Nephron progenitor cell (in vitro differentiated cells): Measurements from ENCODE around the gene EIF4EBP2.

Experiments used
- DNase-seq: peaks from one replicate; pipeline ENCODE4 v3.0.0; 2021
- H3K27ac Mint-ChIP-seq: 2 replicates; pipeline ENCODE4 v1.8.0; 2021; ENCODE audit warnings: mild to moderate bottlenecking, moderate library complexity, mixed read lengths
- H3K27me3 Mint-ChIP-seq: 2 replicates; pipeline ENCODE4 v1.8.0; 2021; ENCODE audit warnings: mild to moderate bottlenecking, low read depth, mixed read lengths; ENCODE audit not compliant: poor library complexity
- H3K36me3 Mint-ChIP-seq: 2 replicates; pipeline ENCODE4 v1.8.0; 2021; ENCODE audit warnings: low read depth, mixed read lengths
- H3K4me1 Mint-ChIP-seq: 2 replicates; pipeline ENCODE4 v1.8.0; 2021; ENCODE audit warnings: mixed read lengths
- H3K4me3 Mint-ChIP-seq: 2 replicates; pipeline ENCODE4 v1.8.0; 2021; ENCODE audit warnings: mild to moderate bottlenecking, moderate library complexity, mixed read lengths
- H3K9me3 Mint-ChIP-seq: 2 replicates; pipeline ENCODE4 v1.8.0; 2021; ENCODE audit warnings: mild to moderate bottlenecking, moderate library complexity, mixed read lengths
- TF ChIP-seq, protein P1 (sequence below): fragments of 200-600 bp; sonication (generic); IDR thresholded peaks from 2 replicates; pipeline ENCODE4 v1.5.0; 2021; ENCODE audit warnings: antibody characterized with exemption

The EIF4EBP2 gene

DNA sequence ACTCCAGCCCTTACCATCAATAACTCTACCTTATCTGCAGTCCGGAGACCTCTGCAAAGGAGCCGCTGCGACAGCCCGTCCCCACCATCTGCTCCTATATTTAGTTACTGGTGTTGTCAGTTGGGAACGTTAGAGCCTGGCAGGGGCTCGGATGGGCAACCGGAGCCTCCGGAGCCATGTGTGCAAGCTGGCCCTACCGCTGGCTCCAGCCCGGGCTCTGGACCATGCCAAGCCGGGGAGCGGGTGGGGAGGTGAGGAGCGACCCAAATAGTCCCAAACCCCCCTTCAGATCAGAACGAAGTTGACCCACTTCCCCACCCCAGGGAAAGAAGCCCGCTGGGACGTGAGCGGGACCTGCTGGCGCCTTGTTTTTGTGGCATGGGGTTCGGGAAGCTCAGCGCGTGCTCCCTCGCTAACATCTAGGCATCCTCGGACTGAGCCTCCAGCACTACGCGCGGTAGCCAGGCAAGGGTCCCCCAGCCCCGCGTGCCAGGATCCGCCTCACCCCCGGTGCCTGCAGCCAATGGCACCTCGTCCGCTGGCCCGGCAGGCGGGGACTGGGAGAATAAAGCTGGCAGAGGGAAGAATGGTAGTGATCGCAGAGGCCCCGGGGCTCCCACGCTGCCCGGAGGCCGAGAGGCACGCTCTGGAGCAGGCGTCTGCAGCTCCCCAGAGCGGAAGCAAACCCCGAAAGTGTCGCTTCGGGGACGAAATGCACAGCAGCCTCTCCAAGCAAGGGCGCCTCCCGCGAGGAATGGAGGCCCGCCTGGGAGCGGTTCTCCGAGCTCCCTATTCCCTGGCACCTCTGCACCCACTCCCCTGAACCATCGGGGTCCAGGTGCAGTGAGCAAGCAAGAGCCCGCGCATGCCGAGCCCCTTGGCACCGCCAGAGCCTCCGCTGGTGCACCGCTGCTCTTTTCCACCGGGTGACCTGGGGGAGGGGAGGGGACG is 22.2 kb upstream of the EIF4EBP2 start:
- peak overlapping the region; percentile 90 for H3K4me3 Mint-ChIP-seq
- H3K4me1 Mint-ChIP-seq, result peaks cover 42% of the 10 kb centered on the region
- H3K9me3 Mint-ChIP-seq, result peaks cover 9% of the 10 kb centered on the region
- H3K27ac Mint-ChIP-seq, result peak overlapping the region; percentile 68
- H3K36me3 Mint-ChIP-seq, result peaks cover 8% of the 10 kb centered on the region
- peaks cover 38% of the 10 kb centered on the region for H3K27me3 Mint-ChIP-seq
- TF ChIP-seq, protein P1, sequence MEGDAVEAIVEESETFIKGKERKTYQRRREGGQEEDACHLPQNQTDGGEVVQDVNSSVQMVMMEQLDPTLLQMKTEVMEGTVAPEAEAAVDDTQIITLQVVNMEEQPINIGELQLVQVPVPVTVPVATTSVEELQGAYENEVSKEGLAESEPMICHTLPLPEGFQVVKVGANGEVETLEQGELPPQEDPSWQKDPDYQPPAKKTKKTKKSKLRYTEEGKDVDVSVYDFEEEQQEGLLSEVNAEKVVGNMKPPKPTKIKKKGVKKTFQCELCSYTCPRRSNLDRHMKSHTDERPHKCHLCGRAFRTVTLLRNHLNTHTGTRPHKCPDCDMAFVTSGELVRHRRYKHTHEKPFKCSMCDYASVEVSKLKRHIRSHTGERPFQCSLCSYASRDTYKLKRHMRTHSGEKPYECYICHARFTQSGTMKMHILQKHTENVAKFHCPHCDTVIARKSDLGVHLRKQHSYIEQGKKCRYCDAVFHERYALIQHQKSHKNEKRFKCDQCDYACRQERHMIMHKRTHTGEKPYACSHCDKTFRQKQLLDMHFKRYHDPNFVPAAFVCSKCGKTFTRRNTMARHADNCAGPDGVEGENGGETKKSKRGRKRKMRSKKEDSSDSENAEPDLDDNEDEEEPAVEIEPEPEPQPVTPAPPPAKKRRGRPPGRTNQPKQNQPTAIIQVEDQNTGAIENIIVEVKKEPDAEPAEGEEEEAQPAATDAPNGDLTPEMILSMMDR, result no peak
- DNase-seq, result peak; percentile 63

DNA sequence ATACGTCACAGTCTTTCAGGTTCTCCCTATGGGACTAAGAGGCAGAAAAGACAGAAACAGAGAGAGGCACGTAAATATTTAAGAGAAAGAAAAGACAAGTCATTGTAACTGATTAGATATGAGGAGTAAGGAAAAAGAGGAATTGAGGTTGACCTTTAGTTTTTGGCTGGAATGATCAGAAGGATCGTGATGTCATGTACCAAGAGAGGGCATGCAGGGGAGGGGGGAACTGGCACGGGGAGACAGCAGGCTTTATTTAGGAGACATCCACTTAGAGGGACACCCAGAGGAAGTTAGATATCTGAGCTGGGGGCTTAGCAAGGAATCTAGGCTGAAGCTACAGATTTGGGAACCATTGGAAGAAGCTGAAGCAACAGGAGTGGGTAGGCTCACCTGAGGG is 12.3 kb upstream of the EIF4EBP2 start:
- Mint-ChIP-seq H3K27ac (no peak overlapping the region), H3K36me3 (no peaks in the 10 kb centered on the region), H3K27me3 (peaks cover 15% of the 10 kb centered on the region), H3K4me3 (no peak overlapping the region), H3K9me3 (no peaks in the 10 kb centered on the region), H3K4me1 (peaks cover 7% of the 10 kb centered on the region)
- TF ChIP-seq, protein P1, result no peak
- no peak for DNase-seq

DNA sequence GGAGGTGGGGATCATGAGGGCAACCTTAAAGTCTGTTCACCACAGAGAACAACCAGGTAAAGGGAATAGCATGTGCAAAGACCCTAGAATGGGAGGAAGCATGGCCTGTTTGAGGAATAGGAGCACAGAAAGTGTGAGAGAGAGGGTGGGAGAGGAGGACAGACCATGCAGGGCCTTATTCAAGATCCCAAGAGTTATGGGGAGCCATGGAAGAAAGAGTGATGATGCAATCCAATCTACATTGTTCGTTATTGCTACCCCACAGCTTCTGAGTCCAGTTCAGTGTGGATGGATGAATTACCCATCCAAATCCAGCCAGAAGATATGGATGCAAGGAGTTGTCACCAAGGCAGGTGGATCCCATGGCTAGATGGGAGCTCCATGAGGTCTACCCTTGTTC is 7.8 kb upstream of the EIF4EBP2 start:
- peaks cover 7% of the 10 kb centered on the region for H3K4me1 Mint-ChIP-seq
- no peak overlapping the region for H3K27ac Mint-ChIP-seq
- peaks cover 24% of the 10 kb centered on the region for H3K27me3 Mint-ChIP-seq
- no peak overlapping the region for H3K4me3 Mint-ChIP-seq
- H3K36me3 Mint-ChIP-seq, result no peaks in the 10 kb centered on the region
- DNase-seq, result no peak
- TF ChIP-seq, protein P1, result no peak
- H3K9me3 Mint-ChIP-seq, result no peaks in the 10 kb centered on the region

DNA sequence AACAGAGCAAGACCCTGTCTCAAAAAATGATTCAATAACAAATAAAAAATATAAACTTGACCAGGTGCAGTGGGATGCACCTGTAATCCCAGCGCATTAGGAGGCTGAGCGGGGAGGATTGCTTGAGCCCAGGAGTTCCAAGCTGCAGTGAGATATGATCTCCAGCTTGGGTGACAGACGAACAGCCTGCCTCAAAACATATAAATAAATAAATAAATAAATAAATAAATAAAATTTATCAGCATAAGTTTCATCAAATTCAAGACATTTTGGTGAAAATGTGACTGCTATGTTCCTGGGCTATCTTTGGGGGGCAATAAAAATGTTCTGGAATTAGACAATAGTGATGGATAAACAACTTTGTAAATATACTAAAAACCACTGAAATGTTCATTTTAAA is 4.8 kb upstream of the EIF4EBP2 start:
- TF ChIP-seq, protein P1, result no peak
- Mint-ChIP-seq H3K9me3 (no peaks in the 10 kb centered on the region), H3K27ac (no peak overlapping the region), H3K4me1 (peaks cover 6% of the 10 kb centered on the region), H3K36me3 (no peaks in the 10 kb centered on the region), H3K27me3 (peaks cover 19% of the 10 kb centered on the region), H3K4me3 (no peak overlapping the region)
- DNase-seq, result no peak

DNA sequence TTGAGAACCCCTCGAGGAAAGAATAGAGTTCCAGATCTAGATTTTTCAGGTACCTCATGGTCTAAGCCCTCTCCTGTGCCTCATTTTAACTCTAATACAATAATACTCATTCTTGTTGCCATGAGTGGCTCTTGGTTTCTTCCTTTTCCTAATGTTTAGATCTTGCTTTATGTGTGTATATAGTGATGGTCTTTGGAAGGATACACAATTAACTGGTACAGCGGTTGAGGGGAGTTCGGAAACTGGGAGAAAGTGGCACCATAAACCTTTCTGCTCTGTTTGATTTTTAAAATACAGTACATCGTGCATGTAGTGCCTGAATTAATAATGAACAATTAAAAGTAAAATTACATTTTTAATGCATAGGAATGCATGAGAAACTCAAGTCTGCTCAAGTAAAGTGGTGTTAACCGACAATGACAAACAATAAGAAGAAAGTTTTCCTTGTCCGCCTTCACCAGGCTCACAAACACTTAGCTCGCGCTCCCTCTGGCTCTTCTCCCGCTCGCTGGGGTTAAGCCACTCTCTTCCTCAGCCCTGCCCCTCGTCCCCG is 386 bp upstream of the EIF4EBP2 start:
- peak overlapping the region; percentile 99 for H3K4me3 Mint-ChIP-seq
- H3K9me3 Mint-ChIP-seq, result peaks cover 21% of the 10 kb centered on the region
- H3K36me3 Mint-ChIP-seq, result peaks cover 25% of the 10 kb centered on the region
- H3K4me1 Mint-ChIP-seq, result peaks cover 32% of the 10 kb centered on the region
- DNase-seq, result no peak
- TF ChIP-seq, protein P1, result no peak
- H3K27ac Mint-ChIP-seq, result no peak overlapping the region
- peaks cover 4% of the 10 kb centered on the region for H3K27me3 Mint-ChIP-seq

DNA sequence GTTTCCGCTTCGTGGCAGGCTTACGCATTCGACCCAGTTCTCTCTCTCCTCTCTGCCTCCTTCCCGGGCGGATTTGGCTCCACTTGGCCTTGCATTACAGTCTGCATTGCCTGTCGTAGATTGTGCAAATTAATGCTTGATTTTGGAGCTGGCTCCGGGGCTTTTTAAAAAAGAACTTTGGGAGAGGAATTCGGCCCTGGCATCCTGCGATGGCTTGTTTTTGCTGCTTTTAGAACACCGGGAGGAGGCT is 767 bp downstream of the EIF4EBP2 start:
- Mint-ChIP-seq H3K4me3 (peak overlapping the region; percentile 99), H3K27ac (peak overlapping the region; percentile 62), H3K9me3 (peaks cover 28% of the 10 kb centered on the region), H3K36me3 (peaks cover 36% of the 10 kb centered on the region), H3K27me3 (peaks cover 2% of the 10 kb centered on the region), H3K4me1 (peaks cover 44% of the 10 kb centered on the region)
- DNase-seq, result no peak
- TF ChIP-seq, protein P1, result no peak
